Cardiac fibroblast (primary cell): ENCODE results near the gene FHOD3.

Experiments used
- DNase-seq, 2 donors: peaks; one replicate each; pipeline versions ENCODE4 v3.0.0 to v3.0.0-alpha.2; 2010; ENCODE audit warnings: low read depth in 2 of 2
- H3K4me3 ChIP-seq, 2 donors: replicated peaks in 1 of 2; 1 replicate in 1 of 2; 2 replicates in 1 of 2; pipeline ENCODE4 v1.5.1; 2011; ENCODE audit warnings: low read depth in 2 of 2, low read length in 2 of 2, mild to moderate bottlenecking in 2 of 2, moderate library complexity in 1 of 2
- CTCF ChIP-seq: IDR thresholded peaks from one replicate; pipeline ENCODE4 v1.5.1; 2011; ENCODE audit warnings: low read depth, mild to moderate bottlenecking, low read length, inconsistent platforms

Gene FHOD3

GRCh38 chr18:36401462-36401861 is 103.9 kb downstream of the FHOD3 start:
- H3K4me3 ChIP-seq, result no peak overlapping the region
- no peak for DNase-seq
- no peak for TF ChIP-seq CTCF

GRCh38 chr18:36402765-36403396 is 105.4 kb downstream of the FHOD3 start:
- no peak overlapping the region for H3K4me3 ChIP-seq
- TF ChIP-seq CTCF, result no peak
- peak; percentile 78 to 81 for DNase-seq

- H3K4me3 ChIP-seq, result no peak overlapping the region
- DNase-seq, result no peak
- no peak for TF ChIP-seq CTCF
These were observed 106.6 kb downstream of the FHOD3 start for GRCh38 chr18:36403896-36404820.

- H3K4me3 ChIP-seq, result no peak overlapping the region
- TF ChIP-seq CTCF, result no peak
- DNase-seq, result no peak
These were observed 108.1 kb downstream of the FHOD3 start for GRCh38 chr18:36405611-36406010.

- no peak for DNase-seq
- no peak for TF ChIP-seq CTCF
- no peak overlapping the region for H3K4me3 ChIP-seq
These were observed 109.3 kb downstream of the FHOD3 start for GRCh38 chr18:36406805-36407204.

GRCh38 chr18:36408606-36409005 is 111.1 kb downstream of the FHOD3 start:
- H3K4me3 ChIP-seq, result no peak overlapping the region
- TF ChIP-seq CTCF, result no peak
- DNase-seq, result no peak
